SH-SY5Y (cell line): ENCODE data around the gene SLC25A21.

Source experiments
- GATA2 ChIP-seq: IDR thresholded peaks from 2 replicates; pipeline ENCODE4 v1.6.1; 2011; ENCODE audit warnings: mild to moderate bottlenecking, low read depth, low read length
- GATA3 ChIP-seq: IDR thresholded peaks from 2 replicates; pipeline ENCODE4 v1.6.1; 2011; ENCODE audit warnings: low read depth, mild to moderate bottlenecking, low read length, moderate library complexity

SLC25A21 gene

GRCh38 chr14:36852981-36853691, 319.3 kb downstream of the SLC25A21 start:
- TF ChIP-seq GATA3 (no peak), GATA2 (no peak)

DNA sequence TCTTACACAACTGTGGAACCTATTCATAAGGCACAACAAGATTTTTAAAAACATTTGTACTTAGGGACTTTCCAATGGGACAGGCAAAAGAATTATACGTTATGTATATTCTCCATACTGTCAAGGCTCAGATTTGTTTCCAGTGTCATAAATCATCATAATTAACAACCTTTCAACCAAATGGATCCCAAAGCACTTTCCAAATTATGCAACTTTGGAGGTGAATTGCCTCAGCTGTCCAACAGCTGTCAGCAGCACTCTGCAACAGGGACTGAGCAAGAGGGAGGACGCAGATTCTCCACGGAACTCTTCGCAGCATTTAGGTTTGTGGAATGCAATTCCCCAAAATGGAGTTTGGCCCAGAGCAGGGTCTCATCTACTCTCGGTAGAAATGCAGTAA, 324.2 kb downstream of the SLC25A21 start:
- TF ChIP-seq GATA2 (no peak), GATA3 (no peak)

GRCh38 chr14:36847366-36847765, 325.0 kb downstream of the SLC25A21 start:
- TF ChIP-seq GATA3 (no peak), GATA2 (no peak)

GRCh38 chr14:36845356-36846012, 326.9 kb downstream of the SLC25A21 start:
- no peak for TF ChIP-seq GATA3
- no peak for TF ChIP-seq GATA2

DNA sequence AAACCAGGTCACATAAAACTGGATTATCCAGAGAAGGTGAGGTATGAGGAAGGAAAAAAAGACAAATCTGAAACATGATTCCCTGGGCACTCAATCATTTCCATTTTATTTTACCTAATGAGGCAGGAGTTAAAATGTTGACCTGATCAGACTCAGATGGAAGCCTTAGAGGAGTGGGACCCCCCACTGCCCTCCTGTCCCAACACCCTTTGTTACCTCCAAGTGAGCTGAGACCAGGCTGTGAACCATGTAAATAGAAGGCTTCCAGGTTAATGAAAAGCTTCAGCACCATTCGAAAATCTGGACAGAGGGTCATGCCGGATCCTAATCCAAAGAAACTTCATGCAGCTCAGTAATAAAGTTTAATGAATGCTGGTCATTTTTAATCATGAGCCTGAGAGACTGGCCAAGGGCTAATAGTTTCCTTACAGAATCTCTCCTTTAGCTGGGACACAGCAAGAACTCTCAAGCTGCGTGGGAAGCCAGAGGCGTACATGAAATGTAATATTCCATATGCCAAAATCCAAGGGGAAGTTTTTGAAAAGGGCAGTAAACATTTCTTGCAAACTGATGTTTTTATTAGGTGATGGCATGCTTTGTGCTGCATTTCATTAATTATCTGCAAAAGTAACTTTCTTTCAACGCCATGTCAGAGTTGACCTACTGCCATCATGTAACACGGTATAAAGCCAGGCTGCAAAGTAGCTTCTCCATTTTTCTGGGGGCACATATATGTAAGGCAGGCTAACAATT, 327.8 kb downstream of the SLC25A21 start:
- no peak for TF ChIP-seq GATA3
- TF ChIP-seq GATA2, result no peak

DNA sequence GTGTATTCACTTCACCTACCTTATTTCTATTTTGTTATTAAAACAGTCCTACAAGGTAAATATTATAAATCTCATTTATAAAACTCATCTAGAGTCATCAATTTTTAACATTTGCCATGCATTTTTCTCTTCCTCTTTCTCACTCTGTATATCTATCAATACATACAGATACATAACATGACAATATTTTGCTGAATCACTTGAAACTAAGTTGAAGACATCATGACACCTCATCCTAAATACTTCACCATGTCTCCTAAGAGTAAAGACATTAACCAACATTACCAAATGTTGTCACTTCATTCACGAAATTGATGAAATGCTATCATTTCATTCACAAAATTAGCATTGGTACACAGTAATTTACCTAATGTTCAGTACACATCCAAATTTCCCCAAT, 329.0 kb downstream of the SLC25A21 start:
- TF ChIP-seq GATA2, result no peak
- TF ChIP-seq GATA3, result no peak

DNA sequence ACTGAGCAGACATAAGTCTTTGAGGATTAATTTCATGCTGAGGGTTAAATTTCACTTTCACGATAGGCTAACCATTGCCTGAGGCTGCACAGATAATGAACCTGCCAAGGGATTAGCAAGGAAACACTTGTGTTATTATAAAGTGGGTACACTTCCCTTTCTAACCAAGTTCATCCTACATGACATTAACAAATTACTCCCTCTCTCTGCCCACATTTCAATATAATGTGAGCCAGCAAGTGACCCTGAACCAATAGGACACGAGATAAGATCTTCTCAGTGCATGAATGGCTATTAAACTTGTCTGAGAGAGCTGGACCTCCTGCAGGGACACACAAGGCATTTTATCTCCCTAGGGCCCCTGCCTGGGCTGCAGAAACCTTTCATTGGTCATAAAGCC, 337.3 kb downstream of the SLC25A21 start:
- TF ChIP-seq GATA3 (no peak), GATA2 (no peak)

DNA sequence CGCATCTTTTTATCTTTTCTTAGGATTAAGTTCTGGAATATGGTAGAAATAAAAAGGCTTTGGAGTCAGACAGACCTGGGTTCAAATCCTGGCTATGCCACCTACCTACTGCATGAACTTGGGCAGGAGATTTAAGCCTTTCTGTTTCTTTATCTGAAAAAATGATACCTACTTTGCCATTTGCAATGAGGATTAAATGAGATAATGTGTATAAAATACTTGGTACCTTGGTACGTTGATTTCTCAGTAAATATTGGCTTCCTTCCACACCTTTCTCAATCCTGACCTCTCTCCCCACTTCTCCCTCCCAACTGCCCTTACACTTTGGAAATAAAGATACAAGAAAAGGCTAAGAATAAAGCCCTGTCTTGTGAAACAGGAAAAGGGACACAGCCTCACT, 338.1 kb downstream of the SLC25A21 start:
- no peak for TF ChIP-seq GATA3
- TF ChIP-seq GATA2, result no peak

DNA sequence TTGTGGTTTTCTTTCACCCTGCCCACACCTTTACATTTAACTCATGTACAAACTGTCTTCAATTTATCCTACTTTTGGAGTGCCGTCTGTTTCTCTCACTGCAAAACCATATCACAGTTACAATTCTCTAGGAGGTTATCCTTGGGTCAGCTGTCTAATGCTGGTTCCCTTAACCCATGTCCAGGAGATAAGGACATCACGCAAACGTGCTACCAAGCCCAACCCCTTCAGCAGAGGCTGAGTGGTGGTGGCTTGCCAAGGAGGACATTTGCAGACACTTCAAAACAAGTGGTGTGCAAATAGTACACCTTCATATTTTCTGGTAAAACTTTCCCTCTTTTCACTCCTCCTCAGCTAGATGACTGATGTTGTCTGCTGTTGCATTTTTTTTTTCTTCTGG, 342.9 kb downstream of the SLC25A21 start:
- no peak for TF ChIP-seq GATA2
- TF ChIP-seq GATA3, result no peak

DNA sequence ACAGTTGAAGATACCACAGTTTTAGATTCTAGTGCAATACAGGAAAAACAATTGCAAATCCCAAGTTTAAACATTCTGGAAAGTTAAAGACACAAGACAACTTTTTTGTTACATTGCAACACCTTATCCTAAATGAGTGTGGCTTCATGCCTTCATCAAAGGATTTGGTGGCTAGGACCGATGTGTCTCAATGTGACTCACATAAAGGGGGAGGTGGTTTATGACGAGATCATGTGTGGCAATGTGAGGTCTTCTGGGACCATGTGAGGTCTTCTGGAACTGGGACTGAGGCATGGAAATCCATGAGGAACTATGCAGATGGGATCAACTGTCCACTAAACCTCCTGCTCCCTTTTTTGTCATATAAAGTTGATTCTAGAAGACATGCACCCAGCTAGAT, 344.5 kb downstream of the SLC25A21 start:
- no peak for TF ChIP-seq GATA2

GRCh38 chr14:36826614-36827013, 345.8 kb downstream of the SLC25A21 start:
- TF ChIP-seq GATA2 (no peak), GATA3 (no peak)

- TF ChIP-seq GATA2, result no peak
Measured at GRCh38 chr14:36824854-36825253, 347.6 kb downstream of the SLC25A21 start.

DNA sequence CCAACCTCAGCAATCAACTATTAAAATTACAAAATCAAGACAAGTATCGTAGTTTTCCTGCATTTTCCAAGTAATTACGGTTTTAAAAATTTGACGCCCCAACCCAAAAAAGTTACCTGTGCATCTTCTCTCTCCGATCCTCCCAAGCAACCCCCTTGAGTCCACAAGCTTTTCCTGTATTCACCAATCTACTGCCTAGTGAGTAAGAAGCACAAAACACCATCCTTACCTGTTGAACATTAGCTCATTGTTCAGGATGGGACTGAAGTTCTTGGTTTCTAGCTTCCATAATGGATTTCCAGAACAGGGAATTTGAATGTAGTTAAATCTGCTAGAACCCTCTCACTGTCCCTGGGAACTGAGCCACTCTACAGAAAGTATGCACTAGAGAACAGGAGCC, 348.8 kb downstream of the SLC25A21 start:
- no peak for TF ChIP-seq GATA3
- no peak for TF ChIP-seq GATA2

DNA sequence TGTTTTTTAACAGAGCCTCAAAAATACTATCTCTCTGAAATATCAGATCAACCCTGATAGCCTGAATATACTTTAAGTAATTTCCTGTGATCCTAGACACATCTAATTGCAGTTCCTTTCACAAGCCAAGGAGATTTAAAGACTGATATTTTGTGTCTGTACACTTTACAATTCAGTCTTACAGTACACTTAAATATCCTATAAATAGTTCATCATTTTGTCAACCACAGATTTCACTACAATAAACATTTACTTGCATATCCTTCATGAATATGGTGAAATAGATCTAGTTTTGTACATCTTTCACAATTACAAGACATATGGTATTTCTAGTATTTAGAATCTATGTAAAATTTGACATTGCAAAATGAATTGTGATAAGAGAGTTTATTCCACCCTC, 349.7 kb downstream of the SLC25A21 start:
- no peak for TF ChIP-seq GATA2
- TF ChIP-seq GATA3, result no peak

GRCh38 chr14:36820901-36821300, 351.5 kb downstream of the SLC25A21 start:
- TF ChIP-seq GATA2 (no peak), GATA3 (no peak)
